Activated CD4-positive, alpha-beta T cell treated with anti-CD3 and anti-CD28 coated beads, Interleukin-2, amount 50 U/mL, for 48 hours (primary cell): ENCODE results near the gene TMEM178B.
A peak's percentile ranks its signal among the peaks of the same experiment; 100 is the strongest.
"Not testable (repeated sequence)": the region's sequence is repeated elsewhere in the genome, so short reads cannot be mapped to it uniquely, and the experiment has no call there.

ENCODE experiments used
- DNase-seq, 2 experiments: peaks; one replicate each; pipeline ENCODE4 v3.0.0-alpha.2; 2020

TMEM178B gene

GRCh38 chr7:141144921-141145629 is 71.2 kb downstream of the TMEM178B start:
- DNase-seq, result no peak

GRCh38 chr7:141145630-141145982 is 71.7 kb downstream of the TMEM178B start:
- DNase-seq, result no peak

- no peak for DNase-seq
Observed at GRCh38 chr7:141147482-141147881, 73.6 kb downstream of the TMEM178B start.

GRCh38 chr7:141150465-141150864 is 76.6 kb downstream of the TMEM178B start:
- no peak for DNase-seq

GRCh38 chr7:141151746-141152145 is 77.9 kb downstream of the TMEM178B start:
- no peak for DNase-seq

- DNase-seq, result no peak
Observed at GRCh38 chr7:141153231-141153630, 79.4 kb downstream of the TMEM178B start.

GRCh38 chr7:141154131-141154732 is 80.4 kb downstream of the TMEM178B start:
- no peak for DNase-seq

- no peak for DNase-seq
Observed at GRCh38 chr7:141156407-141156806, 82.5 kb downstream of the TMEM178B start.

GRCh38 chr7:141157138-141157765 is 83.4 kb downstream of the TMEM178B start:
- no peak for DNase-seq

- DNase-seq, result peak in 1 of 2 experiments; percentile 2
Observed at GRCh38 chr7:141158561-141158960, 84.7 kb downstream of the TMEM178B start.

- DNase-seq, result no peak
Observed at GRCh38 chr7:141160246-141160860, 86.5 kb downstream of the TMEM178B start.

- DNase-seq, result no peak
Observed at GRCh38 chr7:141161550-141162535, 88.0 kb downstream of the TMEM178B start.

GRCh38 chr7:141165521-141165920 is 91.7 kb downstream of the TMEM178B start:
- DNase-seq, result no peak

- DNase-seq, result no peak
Observed at GRCh38 chr7:141166926-141167325, 93.1 kb downstream of the TMEM178B start.

- no peak for DNase-seq
Observed at GRCh38 chr7:141167381-141167964, 93.6 kb downstream of the TMEM178B start.

- not testable (repeated sequence) for DNase-seq
Observed at GRCh38 chr7:141169157-141169556, 95.3 kb downstream of the TMEM178B start.

- DNase-seq, result not testable (repeated sequence)
Observed at GRCh38 chr7:141175728-141176127, 101.9 kb downstream of the TMEM178B start.

- not testable (repeated sequence) for DNase-seq
Observed at GRCh38 chr7:141177120-141177519, 103.3 kb downstream of the TMEM178B start.

GRCh38 chr7:141178486-141179135 is 104.7 kb downstream of the TMEM178B start:
- DNase-seq, result no peak

- no peak for DNase-seq
Observed at GRCh38 chr7:141181812-141182211, 107.9 kb downstream of the TMEM178B start.

GRCh38 chr7:141184532-141185190 is 110.8 kb downstream of the TMEM178B start:
- DNase-seq, result no peak
